ENCODE data around the gene TRPM8.

The TRPM8 gene

DNA sequence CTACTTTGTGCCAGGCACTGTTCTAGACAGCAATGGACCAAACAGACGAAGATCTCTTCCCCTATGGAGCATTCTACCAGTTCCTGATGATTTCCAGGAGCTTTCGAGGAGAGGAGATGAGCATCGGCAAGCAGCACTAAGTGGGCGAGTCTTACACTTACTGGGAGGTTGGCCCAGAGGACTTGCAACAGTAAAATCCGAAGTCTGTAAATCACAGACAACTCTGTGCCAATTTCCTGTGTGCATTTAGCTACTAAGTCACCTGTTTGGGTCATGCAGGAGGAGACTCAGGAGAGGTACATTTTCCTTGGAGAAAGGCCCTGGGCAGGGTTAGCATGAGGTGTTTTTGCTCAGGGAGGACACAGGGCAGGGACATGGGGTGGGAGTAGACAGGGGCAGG is 58.9 kb downstream of the TRPM8 start:
- DNase-seq (ENCODE audit: low spot score) = no peak

- DNase-seq (ENCODE audit: low spot score) = no peak
Measured at GRCh38 chr2:233976690-233977294, 59.6 kb downstream of the TRPM8 start.

- DNase-seq (ENCODE audit: low spot score) = no peak
Measured at GRCh38 chr2:233977296-233977837, 60.2 kb downstream of the TRPM8 start.

DNA sequence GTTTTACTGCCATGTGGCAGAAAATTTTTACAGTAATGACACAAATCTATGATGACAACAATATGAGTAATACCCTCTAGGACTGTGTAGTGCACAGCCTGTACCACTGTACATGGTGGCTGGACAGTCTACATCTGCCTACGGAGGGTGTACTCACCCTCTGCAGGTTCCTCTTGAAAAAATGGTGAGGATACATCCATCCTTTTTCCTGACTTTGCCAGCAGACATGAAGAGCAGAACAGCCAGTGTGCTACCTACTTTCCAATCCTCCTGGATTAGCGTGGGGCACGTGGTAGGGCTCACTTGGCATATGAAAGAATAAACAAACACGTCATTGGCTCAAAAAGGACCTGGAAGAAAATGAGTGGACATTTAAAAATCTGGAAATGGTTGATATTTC is 62.6 kb downstream of the TRPM8 start:
- DNase-seq (ENCODE audit: low spot score) = no peak

DNA sequence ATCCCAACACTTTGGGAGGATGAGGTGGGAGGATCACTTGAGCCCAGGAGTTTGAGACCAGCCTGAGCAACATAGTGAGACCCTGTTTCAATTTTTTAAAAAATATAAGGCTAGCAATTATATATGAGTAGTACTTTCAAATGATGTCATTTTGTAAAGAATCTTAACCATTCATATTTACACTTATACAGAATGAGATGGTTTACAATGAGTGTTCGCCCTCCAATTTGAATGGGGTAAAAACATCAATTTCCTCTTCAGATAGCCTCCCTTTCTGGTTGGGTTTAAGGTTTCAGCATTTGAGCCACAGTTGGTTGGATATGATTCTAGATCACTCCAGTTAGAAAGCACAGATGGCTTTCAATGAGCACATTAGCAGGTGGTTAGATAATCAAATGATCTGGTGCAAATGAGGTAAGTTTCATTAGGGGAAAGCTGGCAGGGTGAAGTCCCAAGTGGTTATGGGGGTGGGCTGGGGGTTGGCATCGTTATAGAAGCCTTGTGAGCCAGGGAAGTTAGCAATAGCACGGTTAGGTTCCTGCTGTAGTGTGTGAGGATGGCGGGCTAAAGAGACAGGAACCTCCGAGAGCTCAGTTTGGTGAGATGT is 63.9 kb downstream of the TRPM8 start:
- no peak for DNase-seq (ENCODE audit: low spot score)

GRCh38 chr2:233981574-233982420 is 64.6 kb downstream of the TRPM8 start:
- no peak for DNase-seq (ENCODE audit: low spot score)

- DNase-seq (ENCODE audit: low spot score) = no peak
Measured at GRCh38 chr2:233982421-233983121, 65.4 kb downstream of the TRPM8 start.

DNA sequence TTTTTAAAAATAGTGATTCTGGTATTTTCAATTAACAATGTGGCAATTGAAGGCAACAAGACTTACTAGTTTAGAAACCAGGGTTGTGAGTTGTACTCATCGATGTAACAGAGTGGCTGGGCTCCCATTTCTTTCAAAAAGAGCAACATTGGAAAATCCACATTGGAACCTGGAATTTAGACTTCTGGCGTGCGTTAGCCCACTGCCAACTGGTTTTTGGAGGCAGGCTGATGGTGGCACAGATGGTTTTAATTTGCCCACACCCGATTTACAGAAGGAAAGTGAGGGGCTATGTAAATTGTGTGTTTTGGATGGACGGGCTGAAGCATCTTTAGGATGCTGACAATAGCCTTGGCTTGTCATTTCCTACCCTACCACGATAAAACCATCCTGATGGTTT is 66.3 kb downstream of the TRPM8 start:
- DNase-seq (ENCODE audit: low spot score) = no peak

- DNase-seq (ENCODE audit: low spot score) = no peak
Measured at GRCh38 chr2:233988581-233988980, 71.4 kb downstream of the TRPM8 start.

DNA sequence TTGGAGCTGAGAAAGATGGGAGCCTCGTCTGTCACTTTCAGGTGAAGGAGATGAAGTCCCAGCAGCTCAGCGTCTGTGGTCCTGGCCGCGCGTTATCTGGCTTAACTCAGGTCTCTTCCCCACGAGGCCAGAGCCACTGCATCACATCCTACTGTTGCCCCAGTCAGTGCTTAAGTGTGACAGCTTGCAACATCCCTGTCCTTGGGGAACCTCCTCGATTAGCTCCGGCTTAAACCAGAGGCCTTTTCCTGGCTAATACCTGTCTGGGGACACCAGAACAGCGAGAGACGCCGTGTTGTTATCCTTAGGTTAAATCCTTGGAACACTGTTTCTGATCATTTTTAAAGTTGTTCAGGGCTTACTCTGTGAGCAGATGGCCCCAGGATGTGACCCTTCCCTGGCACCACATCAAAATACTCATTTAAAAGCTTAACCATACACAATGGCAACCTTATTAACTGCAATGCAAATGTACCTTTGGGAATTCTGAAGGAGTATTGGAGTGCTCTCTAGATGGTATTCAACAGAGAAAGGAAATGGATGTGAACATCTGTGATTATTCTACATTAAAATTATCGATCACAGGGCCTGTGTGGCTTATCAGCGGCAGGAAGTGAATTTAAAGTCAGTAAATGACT is 72.2 kb downstream of the TRPM8 start:
- DNase-seq (ENCODE audit: low spot score) = no peak

GRCh38 chr2:233990261-233990798 is 73.2 kb downstream of the TRPM8 start:
- DNase-seq (ENCODE audit: low spot score) = no peak

- DNase-seq (ENCODE audit: low spot score) = no peak
Measured at GRCh38 chr2:233991196-233991595, 74.0 kb downstream of the TRPM8 start.

GRCh38 chr2:233992513-233993217 is 75.5 kb downstream of the TRPM8 start:
- no peak for DNase-seq (ENCODE audit: low spot score)

DNA sequence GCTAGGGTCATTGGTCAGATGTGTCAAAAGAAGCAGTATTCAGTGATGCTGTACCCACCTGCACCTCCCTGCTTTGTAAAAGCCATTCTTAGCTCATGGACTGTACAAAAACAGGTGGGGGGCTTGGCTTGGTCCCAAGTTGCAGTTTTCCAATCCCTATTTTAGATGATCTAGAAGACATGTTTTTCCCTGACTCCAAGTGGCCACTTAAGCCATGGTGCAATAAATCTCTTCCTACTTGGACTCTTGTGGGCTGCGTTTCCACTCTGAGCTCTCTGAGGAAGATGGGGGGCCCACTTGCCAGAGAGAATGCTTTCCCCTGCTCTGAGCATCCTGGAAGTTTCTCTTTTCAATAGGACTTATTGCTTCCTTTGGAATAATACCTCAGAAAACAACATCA is 76.3 kb downstream of the TRPM8 start:
- no peak for DNase-seq (ENCODE audit: low spot score)

- DNase-seq (ENCODE audit: low spot score) = no peak
Measured at GRCh38 chr2:233994151-233994550, 77.0 kb downstream of the TRPM8 start.

DNA sequence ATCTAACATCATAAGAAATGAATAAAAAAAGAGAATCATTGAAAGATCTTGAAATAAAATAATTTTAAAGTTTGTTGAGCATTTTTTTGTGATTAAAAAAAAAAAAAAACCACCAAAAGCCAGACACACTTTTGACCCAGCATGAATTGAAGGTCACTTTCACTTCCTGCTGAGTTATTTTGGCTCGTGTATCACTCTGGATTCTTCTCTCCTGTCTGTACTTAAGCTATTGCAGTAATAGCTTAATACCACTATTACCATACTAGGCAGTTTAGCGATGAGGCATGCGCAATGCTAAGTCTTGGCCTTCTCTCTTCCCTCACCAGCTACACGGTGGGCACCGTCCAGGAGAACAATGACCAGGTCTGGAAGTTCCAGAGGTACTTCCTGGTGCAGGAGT is 78.8 kb downstream of the TRPM8 start:
- no peak for DNase-seq (ENCODE audit: low spot score)

GRCh38 chr2:233996461-233996860 is 79.3 kb downstream of the TRPM8 start:
- no peak for DNase-seq (ENCODE audit: low spot score)

GRCh38 chr2:233997707-233998106 is 80.5 kb downstream of the TRPM8 start:
- no peak for DNase-seq (ENCODE audit: low spot score)

DNA sequence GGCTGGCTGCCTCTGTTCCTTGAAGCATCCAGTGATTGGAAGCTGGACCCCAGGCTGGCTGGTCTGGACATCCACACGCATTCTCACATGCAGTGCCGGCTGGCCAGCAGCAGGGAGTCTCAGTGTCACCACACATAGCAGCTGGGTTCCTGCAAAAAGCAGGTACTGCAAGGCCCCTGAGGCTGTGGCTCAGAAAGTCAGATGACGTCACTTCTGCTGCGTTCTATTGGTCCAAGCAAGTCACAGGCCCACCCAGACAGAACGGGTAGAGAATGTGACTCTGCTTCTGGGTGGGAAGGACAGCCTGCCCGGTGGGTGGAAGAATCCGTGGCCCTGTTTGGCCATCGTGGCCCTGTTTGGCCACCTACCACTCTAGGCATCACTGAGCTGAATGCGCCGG is 82.0 kb downstream of the TRPM8 start:
- no peak for DNase-seq (ENCODE audit: low spot score)

- no peak for DNase-seq (ENCODE audit: low spot score)
Measured at GRCh38 chr2:234001380-234002160, 84.4 kb downstream of the TRPM8 start.

All from hematopoietic multipotent progenitor cell treated with erythropoietin and hydrocortisone succinate and interleukin-3 and kit ligand, for 15 days (in vitro differentiated cells).